HG03060 (cell line): ENCODE measurements around the gene TPM2.
"Not testable (repeated sequence)": the region's sequence is repeated elsewhere in the genome, so short reads cannot be mapped to it uniquely, and the experiment has no call there.

Source experiments
- ATAC-seq: cut with Tn5 transposase; IDR thresholded peaks from one replicate; pipeline ENCODE4 v1.9.1; 2021; ENCODE audit warnings: low read depth, moderate number of reproducible peaks; ENCODE audit not compliant: unreplicated experiment

TPM2 gene

GRCh38 chr9:35658137-35658967 is 31.4 kb downstream of the TPM2 start, which contains the start of gene CCDC107:
TSS of gene CCDC107 (plus strand) at chr9:35658292. CDS start at chr9:35658380, 88 bp downstream.
- ATAC-seq = peak; percentile 28

GRCh38 chr9:35657546-35658136 is 32.1 kb downstream of the TPM2 start, which contains the start of gene RMRP:
TSS of gene RMRP (minus strand) at chr9:35658019.
- peak; percentile 87 for ATAC-seq

- ATAC-seq = no peak
Observed at GRCh38 chr9:35656831-35657545, 32.7 kb downstream of the TPM2 start.

GRCh38 chr9:35656348-35656747 is 33.4 kb downstream of the TPM2 start:
- no peak for ATAC-seq

GRCh38 chr9:35653611-35654010 is 36.1 kb downstream of the TPM2 start:
- ATAC-seq = no peak

GRCh38 chr9:35652829-35653209 is 36.9 kb downstream of the TPM2 start:
- no peak for ATAC-seq

- ATAC-seq = no peak
Observed at GRCh38 chr9:35651956-35652828, 37.5 kb downstream of the TPM2 start.

GRCh38 chr9:35650341-35651158 is 39.2 kb downstream of the TPM2 start, which contains the start of gene SIT1:
TSS of gene SIT1 (minus strand) at chr9:35650931. CDS start at chr9:35650853, 78 bp downstream.
- no peak for ATAC-seq

- ATAC-seq = no peak
Observed at GRCh38 chr9:35649431-35650340, 40.0 kb downstream of the TPM2 start.

- peak; percentile 80 for ATAC-seq
Observed at GRCh38 chr9:35646533-35647265, 43.0 kb downstream of the TPM2 start.

- no peak for ATAC-seq
Observed at GRCh38 chr9:35646153-35646532, 43.6 kb downstream of the TPM2 start.

GRCh38 chr9:35645736-35646135 is 44.0 kb downstream of the TPM2 start:
- ATAC-seq = not testable (repeated sequence)

- ATAC-seq = no peak
Observed at GRCh38 chr9:35643046-35643445, 46.7 kb downstream of the TPM2 start.

GRCh38 chr9:35641478-35641877 is 48.2 kb downstream of the TPM2 start:
- ATAC-seq = not testable (repeated sequence)

GRCh38 chr9:35640431-35640830 is 49.3 kb downstream of the TPM2 start:
- ATAC-seq = not testable (repeated sequence)

GRCh38 chr9:35639631-35640030 is 50.1 kb downstream of the TPM2 start:
- ATAC-seq = no peak

GRCh38 chr9:35639225-35639624 is 50.5 kb downstream of the TPM2 start:
- ATAC-seq = not testable (repeated sequence)

GRCh38 chr9:35638751-35639150 is 51.0 kb downstream of the TPM2 start:
- ATAC-seq = not testable (repeated sequence)
